ENCODE data around the gene ZDHHC16.

- no peak for TF ChIP-seq ARNTL (CRISPR knock-in tag; IDR thresholded peaks at IDR 0.05; ENCODE audit: borderline replicate concordance, low read depth)
- TF ChIP-seq PPARA (CRISPR knock-in tag; IDR thresholded peaks at IDR 0.05; ENCODE audit: borderline replicate concordance), result no peak
- no peak for TF ChIP-seq ZC3H10 (CRISPR knock-in tag; IDR thresholded peaks at IDR 0.05)
- TF ChIP-seq PATZ1 (CRISPR knock-in tag; IDR thresholded peaks at IDR 0.05; ENCODE audit: borderline replicate concordance), result no peak
- TF ChIP-seq ZFP3 (CRISPR knock-in tag; IDR thresholded peaks at IDR 0.05), result no peak
- TF ChIP-seq ZNF565 (CRISPR knock-in tag; conservative IDR thresholded peaks at IDR 0.05; ENCODE audit: low read depth), result no peak
- TF ChIP-seq RARB (CRISPR knock-in tag; IDR thresholded peaks at IDR 0.05), result no peak
- no peak for TF ChIP-seq SNAI2 (CRISPR knock-in tag; IDR thresholded peaks at IDR 0.05)
- TF ChIP-seq ISL1 (CRISPR knock-in tag; IDR thresholded peaks at IDR 0.05), result no peak
- no peak for TF ChIP-seq OSR1 (CRISPR knock-in tag; IDR thresholded peaks at IDR 0.05)
- no peak for TF ChIP-seq ESRRG (CRISPR knock-in tag; IDR thresholded peaks at IDR 0.05)
- no peak for TF ChIP-seq ZNF8 (CRISPR knock-in tag; IDR thresholded peaks at IDR 0.05)
These were observed 57.4 kb downstream of the ZDHHC16 start for GRCh38 chr10:97503406-97503805.
